H1 (cell line): Measurements from ENCODE around the gene LHFPL2. TPM values are rescaled to one million over a fixed set of nuclear protein-coding genes. Genes with fewer than 3 reads are reported as not detected.

ENCODE experiments used
- ATF3 ChIP-seq: IDR thresholded peaks from 2 replicates; pipeline ENCODE4 v1.6.1; 2011; ENCODE audit warnings: low read depth, mild to moderate bottlenecking, low read length; ENCODE audit not compliant: insufficient read depth
- BCL11A ChIP-seq, 2 experiments: IDR thresholded peaks; one replicate each; pipeline ENCODE4 v1.6.1; 2011; ENCODE audit warnings: low read depth in 2 of 2, low read length in 2 of 2, mild to moderate bottlenecking in 2 of 2
- CHD2 ChIP-seq: IDR thresholded peaks from 2 replicates; pipeline ENCODE4 v1.6.1; 2012; ENCODE audit warnings: low read length, improper control_type of control experiment
- KDM5A ChIP-seq: fragments of 200-600 bp; IDR thresholded peaks from 2 replicates; pipeline ENCODE4 v1.7.1; 2012; ENCODE audit warnings: mild to moderate bottlenecking, low read length, inconsistent platforms, mixed read lengths
- SAP30 ChIP-seq: fragments of 300-600 bp; sonication (generic); IDR thresholded peaks from 2 replicates; pipeline ENCODE4 v1.7.1; 2012; ENCODE audit warnings: low read length, moderate library complexity, mild to moderate bottlenecking, inconsistent platforms; ENCODE audit not compliant: insufficient read depth, insufficient replicate concordance
- SIRT6 ChIP-seq: IDR thresholded peaks from one replicate; pipeline ENCODE4 v1.7.1; 2012; ENCODE audit warnings: low read length, inconsistent platforms
- SP4 ChIP-seq: IDR thresholded peaks from 2 replicates; pipeline ENCODE4 v1.6.1; 2012; ENCODE audit warnings: low read length, inconsistent platforms
- TBP ChIP-seq: IDR thresholded peaks from 2 replicates; pipeline ENCODE4 v1.6.1; 2011; ENCODE audit warnings: low read depth, low read length, improper control_type of control experiment
- ZNF274 ChIP-seq: IDR thresholded peaks from 2 replicates; pipeline ENCODE4 v1.7.0; 2012; ENCODE audit warnings: low read length, borderline replicate concordance; ENCODE audit errors: extremely low read depth
- polyA plus RNA-seq, 7 experiments: library from polyadenylated mRNA; depleted of rRNA in 3 of 7; stranded (reverse) in 5 of 7; unstranded in 2 of 7; fragments of >200 nt in 5 of 7; fragments of 200-250 nt in 2 of 7; gene quantifications; 1 replicate in 5 of 7; 2 replicates in 1 of 7; 4 replicates in 1 of 7; pipeline versions ENCODE4 v1.2.1 to v1.2.3, GENCODE V29; 2011 to 2013; ENCODE audit warnings: missing spikeins in 2 of 7, mixed read lengths in 2 of 7
- total RNA-seq: library from RNA; stranded (reverse); fragmentation: NEBNext Ultra II Directional; extraction: Animal tissue kit (Norgen Biotek cat#: 25700); gene quantifications from 2 replicates; pipeline ENCODE4 v1.2.1, GENCODE V29; 2021

The LHFPL2 gene
- total and polyA plus RNA-seq, 2 of the 8 experiments (the other 6 are each of a cell fraction or from before 2014, with no cell fraction given) = 9.6 to 43.0 TPM

- TF ChIP-seq ATF3 (no peak), SP4 (no peak), SIRT6 (no peak), BCL11A (IDR thresholded peaks at IDR 0.05; ENCODE audit: low read depth in 2 of 2, low read length in 2 of 2) (no peak), KDM5A (no peak), SAP30 (no peak), TBP (no peak), CHD2 (no peak), ZNF274 (no peak)
These were observed 125.9 kb downstream of the LHFPL2 start (continued) for GRCh38 chr5:78522476-78523260.
